HG03342 (cell line): ENCODE results near the gene EPHA6.
"Not testable (repeated sequence)": the region's sequence is repeated elsewhere in the genome, so short reads cannot be mapped to it uniquely, and the experiment has no call there.

ENCODE experiments used
- ATAC-seq: cut with Tn5 transposase; IDR thresholded peaks from one replicate; pipeline ENCODE4 v1.9.1; 2021; ENCODE audit warnings: mild to moderate bottlenecking, moderate library complexity; ENCODE audit not compliant: unreplicated experiment

EPHA6 gene

DNA sequence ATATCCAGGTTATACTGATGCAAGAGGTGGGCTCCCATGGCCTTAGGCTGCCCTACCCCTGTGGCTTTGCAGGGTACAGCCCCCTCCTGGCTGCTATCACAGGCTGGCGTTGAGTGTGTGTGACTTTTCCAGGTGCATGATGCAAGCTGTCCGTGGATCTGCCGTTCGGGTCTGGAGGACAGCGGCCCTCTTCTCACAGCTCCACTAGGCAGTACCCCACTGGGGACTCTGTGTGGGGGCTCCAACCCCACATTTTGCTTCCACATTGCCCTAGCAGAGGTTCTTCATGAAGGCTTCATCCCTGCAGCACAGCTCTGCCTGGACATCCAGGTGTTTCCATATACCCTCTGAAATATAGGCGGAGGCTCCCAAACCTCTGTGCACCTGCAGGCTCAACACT is 610.6 kb downstream of the EPHA6 start:
- ATAC-seq = no peak

DNA sequence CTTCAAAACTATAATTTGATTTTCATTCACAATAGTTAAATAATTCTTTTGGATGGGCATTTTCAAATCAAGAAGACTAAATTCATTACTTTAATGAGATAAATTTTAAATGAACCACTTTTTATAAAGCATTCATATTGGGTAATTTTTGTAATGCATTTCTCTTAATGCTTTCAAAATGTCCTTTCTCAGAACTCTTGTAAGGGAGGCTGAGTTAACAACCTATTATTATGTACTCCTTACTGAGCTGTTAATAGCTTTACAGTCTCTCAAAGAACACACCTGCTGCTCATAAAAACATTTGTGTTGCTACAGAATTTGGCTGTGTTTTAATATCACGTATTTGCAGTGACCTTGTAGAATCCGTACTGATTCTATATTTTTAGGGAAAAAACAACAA is 616.2 kb downstream of the EPHA6 start:
- no peak for ATAC-seq

DNA sequence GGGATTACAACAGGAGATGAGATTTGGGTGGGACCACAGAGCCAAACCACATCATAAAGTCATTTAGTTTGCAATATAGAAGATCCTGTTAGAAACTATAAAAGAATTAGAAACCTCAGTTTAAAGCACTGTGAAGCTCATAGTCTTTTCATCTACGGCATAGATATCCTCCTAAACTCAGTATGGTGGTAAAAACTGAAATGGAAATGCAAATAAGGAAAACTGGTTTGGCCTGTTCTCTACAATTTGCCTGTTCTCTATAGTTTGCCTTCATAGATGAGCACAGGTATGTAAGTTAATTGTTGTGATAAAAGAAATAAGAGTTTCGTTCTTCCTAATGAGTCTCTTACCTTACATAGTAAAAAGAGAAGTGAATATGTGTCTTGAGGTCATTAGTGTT is 618.5 kb downstream of the EPHA6 start:
- no peak for ATAC-seq

DNA sequence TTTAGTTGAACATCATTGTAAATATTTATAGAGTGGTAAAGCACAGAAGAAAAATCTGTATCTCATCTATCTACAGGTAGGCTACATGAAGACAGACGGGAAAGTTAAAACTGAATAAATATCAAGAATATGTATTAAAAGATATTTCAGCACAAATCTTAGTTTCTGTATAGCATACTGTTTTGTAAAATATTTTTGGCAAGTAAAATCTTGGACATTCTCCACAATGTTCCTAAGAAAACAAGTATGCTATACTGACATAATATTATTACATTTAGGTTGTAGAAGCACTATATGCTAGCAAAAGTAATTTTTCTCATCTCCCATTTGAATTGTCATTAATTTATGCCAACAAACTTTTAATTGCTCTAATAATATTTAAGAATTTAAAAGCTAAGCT is 623.7 kb downstream of the EPHA6 start:
- ATAC-seq = no peak

DNA sequence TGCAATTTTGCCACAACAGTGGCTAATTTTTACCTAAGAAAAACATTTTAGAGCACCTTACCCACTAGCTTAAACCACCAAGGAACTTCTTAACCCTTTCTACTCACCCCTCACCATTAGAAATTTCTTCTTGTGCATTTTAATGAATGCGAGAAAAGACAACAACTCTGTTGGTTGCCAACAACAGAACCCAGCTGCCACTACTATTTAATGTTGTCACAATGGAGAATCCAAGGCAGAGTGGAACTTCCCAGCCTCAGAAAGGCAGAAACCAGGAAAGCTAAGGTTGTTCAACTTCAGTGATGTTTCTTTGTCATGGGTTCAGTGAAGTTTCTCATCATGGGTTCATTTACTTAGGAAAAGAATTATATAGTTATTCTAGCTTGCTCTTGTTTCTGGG is 625.0 kb downstream of the EPHA6 start:
- ATAC-seq = no peak

DNA sequence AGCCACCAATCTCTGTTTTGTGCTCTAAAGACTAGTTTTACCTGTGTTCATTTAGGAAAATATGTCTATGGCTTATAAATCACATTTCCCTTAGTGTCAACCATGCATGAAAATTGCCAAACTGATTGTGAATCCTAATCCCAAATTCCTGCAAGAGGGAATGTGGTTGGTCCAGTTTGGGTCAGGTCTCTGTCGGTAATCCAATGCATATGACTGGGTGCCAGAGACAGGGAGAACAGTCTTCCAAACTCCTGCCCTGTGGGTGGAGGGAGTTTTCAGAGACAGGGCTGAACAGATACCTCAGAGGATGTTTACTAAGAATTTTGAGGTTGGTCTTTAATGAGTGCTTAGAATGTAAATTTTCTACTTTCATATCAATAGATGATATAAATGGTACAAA is 649.6 kb downstream of the EPHA6 start:
- no peak for ATAC-seq

DNA sequence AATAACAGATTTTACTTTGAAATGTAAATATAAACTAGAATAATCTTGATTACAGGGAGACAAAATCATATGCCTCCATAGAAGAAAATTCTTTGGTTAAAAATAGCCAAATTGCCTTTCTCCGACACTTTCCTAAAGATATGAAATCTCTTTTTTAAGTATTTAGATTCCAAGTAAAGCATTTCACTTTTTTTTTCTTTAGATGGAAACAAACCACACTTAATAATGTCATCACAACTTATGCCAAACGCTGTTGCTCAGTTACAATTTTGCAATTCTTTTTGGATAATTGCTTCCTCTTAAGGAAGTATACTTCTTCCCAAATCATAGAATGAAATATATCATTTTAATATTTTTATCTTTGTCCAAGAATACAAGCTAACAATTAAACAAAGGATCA is 656.1 kb downstream of the EPHA6 start:
- ATAC-seq = no peak

DNA sequence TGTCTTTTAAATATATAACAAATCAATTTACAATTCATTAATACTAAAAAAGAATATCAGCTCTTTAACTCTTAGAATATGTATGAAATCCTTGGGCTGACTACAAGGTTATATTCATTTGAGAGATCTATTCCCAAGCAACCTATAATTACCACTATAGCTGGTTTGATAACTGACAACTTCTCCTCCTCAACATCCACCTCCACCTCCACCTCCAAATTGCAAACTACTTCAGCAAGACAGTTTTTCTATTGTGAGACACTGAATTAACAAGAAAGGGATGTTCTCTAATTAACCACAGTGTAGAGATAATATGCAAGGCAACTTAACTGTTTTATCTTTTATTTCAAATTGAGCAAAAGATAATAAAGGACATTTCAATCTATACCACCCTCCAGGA is 665.3 kb downstream of the EPHA6 start:
- no peak for ATAC-seq

DNA sequence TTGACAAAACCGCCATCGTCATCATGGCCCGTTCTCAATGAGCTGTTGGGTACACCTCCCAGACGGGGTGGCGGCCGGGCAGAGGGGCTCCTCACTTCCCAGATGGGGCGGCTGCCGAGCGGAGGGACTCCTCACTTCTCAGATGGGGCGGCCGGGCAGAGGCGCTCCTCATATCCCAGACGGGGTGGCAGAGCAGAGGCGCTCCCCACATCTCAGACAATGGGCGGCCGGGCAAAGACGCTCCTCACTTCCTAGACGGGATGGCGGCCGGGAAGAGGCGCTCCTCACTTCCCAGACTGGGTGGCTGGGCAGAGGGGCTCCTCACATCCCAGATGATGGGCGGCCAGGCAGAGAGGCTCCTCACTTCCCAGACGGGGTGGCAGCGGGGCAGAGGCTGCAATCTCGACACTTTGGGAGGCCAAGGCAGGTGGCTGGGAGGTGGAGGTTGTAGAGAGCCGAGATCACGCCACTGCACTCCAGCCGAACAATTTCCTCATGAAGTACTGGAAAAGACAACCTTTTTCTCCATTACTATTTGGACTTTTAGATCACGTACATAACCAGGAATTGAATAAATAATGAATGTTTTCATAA is 666.4 kb downstream of the EPHA6 start:
- not testable (repeated sequence) for ATAC-seq

DNA sequence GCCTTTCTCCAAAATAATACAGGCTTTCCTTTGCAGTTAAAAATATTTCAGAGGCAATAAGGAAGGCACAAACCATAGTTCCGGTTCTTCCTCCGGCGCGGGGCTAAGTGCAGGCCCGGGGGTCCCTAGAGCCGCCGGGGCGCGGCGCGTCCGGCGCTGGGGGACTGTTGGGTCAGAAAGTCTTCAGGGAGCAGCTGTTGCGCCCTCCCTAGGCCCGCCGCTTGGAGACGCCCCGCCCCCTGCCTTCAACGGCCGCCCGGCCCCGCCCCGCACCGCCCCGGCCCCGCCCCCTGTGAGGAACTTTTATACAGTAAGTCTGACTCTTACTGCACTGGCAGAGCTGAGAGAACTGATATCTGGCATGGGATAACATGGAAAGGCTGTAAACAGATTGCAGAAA is 667.0 kb downstream of the EPHA6 start:
- ATAC-seq = no peak

DNA sequence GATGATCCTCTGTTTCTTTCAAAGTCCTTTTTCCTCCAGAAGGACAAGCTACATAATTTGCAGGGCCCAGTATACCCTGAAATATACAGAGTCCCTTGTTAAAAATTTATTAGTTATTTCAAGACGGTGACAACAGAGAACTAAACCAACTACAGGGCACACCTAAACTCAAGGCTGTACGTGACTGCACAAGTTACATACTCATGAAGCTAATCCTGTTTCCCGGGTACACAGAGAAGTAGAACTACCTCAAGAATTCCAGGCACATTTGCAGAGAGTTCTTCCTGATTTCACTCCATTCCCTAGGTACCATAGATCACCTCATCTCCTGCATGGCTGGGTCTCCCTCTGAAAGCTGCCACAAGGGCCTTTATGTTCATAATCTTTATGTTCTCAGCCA is 670.8 kb downstream of the EPHA6 start:
- no peak for ATAC-seq

DNA sequence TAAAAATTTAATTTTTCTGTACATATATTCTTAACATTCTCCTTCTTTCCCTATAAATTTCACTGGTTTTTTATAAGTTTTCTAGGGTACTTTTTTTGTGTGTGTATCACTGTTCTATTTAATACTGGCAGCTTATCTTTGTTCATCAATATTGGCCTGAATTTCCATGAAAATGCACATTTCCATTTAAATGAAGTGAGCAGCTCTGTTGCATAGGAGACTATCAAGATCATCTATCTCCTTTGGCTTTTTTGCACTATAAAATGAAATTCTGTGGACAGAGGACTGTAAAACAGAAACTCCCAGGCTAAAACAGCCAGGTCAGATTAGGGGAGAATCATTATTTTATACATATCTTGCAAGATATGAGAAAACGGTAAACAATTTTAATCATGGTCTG is 673.2 kb downstream of the EPHA6 start:
- no peak for ATAC-seq

DNA sequence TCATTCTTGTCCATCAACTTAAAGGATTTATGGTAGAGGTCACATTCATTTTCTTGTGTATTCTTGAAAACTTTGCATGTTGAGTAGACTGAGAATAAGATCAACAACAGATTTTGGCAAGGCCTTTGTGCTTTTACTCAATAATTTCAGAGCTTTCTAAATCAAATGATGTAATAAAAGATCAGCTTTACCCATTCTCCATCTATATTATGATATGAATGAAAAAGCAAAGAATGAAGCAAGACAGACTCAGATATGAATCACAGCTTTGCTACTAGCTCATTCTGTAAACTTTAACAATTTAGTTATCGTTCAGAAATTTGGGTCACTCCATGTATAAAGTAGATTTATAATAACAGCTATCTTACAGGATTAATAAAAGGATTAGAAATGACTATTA is 674.3 kb downstream of the EPHA6 start:
- ATAC-seq = no peak

DNA sequence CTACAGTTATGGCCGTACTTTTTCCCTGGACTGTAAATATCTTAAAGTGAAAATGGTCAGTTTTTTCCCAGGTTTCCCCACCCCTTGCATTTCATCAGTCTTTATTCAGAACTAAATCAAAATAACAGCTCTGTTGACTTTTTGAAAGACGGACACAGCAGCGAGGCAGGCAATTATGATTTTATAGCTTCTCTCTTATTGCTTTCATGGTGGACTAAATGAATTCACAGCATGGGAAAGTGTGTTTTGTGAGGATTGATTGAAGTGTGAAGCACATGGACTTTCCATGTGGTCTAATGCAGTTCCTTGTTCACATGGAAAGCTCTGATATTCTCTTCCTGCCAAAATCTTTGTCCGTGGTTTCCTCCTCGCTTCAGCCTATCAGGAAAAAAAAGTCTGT is 681.5 kb downstream of the EPHA6 start:
- no peak for ATAC-seq

DNA sequence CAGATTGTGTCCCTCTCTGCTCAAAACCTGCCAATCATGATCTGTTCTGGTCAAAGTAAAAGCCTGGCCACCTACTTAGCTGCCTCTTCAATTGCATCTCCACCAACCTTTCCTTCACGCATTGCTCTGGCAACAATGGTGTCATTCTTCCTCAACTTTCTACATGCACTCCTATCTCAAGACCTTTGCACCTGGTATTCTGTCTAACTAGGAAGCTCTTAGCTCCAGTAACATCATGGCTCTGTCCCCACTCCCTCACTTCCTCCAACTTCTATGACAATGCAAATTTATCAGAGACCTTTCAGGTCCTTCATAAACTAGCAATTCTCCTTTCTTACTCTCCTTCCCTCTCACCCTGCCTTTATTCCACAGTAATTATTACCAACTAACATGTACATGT is 682.7 kb downstream of the EPHA6 start:
- ATAC-seq = no peak

DNA sequence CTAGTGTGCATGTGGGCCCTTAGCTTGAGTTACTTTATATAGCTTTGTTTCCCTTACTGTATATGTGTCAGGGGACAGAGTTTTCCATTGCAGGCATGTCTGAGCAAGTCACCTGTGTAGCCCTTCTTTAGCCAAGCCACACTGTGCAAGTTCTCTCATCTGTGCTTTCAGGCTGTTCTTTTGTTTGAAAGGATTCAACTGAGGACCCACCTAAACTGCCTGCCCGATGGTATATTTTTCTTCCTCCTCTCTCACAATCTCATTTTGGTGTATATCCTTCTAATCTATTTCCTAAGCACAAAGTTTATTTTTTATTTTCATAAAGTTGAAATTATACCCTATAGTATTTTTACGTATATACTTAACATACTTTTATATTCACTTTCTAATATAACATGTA is 690.1 kb downstream of the EPHA6 start:
- no peak for ATAC-seq

DNA sequence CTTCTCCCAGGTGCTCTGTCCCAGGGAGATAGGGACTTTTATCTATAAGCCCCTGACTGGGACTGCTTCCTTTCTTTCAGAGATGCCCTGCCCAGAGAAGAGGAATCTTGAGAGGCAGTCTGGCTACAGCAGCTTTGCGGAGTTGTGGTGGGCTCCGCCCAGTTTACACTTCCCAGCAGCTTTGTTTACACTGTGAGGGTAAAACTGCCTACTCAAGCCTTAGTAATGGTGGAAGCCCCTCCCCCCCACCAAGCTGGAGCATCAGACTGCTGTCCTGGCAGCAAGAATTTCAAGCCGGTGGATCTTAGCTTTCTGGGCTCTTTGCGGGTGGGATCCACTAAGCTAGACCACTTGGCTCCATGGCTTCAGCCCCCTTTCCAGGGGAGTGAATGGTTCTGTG is 696.4 kb downstream of the EPHA6 start:
- no peak for ATAC-seq

DNA sequence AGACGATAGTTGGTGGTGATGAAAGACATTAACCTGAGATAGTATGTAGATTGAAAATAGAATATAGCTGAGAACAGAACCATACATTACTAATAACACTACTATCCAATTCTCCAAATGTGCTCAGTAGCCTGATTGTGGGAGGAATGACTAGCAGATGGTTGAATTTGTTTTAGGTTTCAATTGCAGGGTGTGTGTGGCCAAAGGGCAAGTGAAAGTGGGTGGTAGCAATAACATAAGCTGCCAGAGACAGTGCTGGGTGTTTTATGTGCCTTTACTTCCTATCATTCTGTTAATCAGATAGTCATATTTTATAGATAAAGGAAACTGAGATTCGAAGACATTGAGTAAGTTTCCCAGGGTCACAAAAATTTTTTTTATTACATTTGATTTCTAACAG is 700.7 kb downstream of the EPHA6 start:
- ATAC-seq = no peak

DNA sequence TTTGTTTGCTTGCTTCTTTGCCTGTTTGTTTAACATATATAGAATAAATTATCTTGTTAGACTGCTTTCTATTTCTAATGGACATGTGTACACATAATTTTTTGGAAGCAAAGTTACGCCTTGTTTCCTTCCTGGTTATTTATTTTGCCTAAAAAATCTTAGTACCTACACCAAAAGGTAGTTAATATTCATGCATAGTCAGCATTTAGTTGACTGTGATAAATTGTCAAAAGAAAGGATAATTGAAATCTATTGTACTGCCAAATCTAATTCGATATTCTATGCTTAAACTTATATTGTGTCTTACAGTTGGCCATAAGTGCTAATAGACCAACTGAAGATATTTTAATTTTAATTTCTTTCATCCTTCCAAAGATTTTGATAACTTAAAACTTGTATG is 716.3 kb downstream of the EPHA6 start:
- no peak for ATAC-seq

DNA sequence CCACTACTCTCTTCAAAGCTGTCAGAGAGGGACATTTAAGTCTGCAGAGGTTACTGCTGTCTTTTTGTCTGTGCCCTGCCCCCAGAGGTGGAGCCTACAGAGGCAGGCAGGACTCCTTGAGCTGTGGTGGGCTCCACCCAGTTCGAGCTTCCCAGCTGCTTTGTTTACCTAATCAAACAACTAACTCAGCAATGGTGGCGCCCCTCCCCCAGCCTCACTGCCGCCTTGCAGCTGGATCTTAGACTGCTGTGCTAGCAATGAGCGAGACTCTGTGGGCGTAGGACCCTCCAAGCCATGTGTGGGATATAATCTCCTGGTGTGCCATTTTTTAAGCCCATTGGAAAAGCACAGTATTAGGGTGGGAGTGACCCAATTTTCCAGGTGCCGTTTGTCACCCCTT is 733.2 kb downstream of the EPHA6 start:
- not testable (repeated sequence) for ATAC-seq

DNA sequence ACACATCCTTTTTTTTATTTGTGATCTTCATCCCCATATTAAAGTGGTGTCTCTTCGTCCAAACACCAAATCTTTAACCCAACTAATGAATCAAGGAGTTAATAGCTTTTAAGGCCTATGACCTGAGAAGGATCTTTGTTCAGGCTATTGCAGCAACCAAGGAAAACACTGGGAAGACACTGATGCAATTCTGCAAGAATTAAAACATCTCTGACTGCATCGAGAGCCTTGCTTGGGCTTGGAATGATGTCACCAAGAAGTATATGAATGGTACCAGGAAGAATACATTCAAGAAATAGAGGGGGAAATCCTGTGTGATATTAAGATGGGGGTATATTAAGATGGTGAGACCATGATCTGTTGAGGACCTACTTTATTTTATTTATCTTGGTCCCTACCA is 736.0 kb downstream of the EPHA6 start:
- ATAC-seq = no peak

DNA sequence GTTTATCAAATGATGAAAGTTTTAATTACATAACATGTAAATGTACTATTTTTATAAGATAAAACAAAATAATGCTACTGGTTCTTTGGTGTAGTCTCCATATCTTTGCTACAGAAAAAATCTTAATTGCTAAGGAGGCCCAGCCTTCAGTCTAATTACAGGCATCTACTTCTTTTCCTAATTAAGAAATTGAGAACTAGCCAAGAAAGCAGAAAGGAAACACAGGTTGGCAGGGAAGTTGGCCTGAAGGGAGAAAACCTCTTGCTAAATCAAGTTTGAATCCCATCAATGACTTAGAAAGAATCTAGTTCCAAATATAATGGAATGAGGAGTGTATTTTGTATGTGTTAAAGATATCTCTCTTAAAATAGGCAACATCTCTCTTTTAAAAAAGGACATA is 737.8 kb downstream of the EPHA6 start:
- ATAC-seq = no peak

DNA sequence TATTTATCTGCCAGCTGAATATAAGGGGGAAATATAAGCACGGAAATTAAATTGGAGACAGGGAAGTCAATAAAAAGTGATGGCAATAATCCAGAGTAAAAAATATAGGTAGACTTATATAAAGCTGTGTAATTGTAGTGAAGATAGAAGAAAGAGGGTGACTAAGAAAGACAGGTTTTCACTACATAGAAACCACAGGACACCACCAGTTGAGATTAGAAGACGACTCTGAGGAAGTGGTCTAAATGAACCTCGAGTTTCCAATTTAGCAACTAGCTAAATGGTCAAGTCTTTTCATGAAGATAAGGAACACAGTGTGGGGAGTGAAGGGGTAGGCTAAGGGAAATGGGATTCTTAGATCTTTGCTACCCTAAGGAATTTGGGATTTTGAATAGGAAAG is 761.3 kb downstream of the EPHA6 start:
- ATAC-seq = no peak

DNA sequence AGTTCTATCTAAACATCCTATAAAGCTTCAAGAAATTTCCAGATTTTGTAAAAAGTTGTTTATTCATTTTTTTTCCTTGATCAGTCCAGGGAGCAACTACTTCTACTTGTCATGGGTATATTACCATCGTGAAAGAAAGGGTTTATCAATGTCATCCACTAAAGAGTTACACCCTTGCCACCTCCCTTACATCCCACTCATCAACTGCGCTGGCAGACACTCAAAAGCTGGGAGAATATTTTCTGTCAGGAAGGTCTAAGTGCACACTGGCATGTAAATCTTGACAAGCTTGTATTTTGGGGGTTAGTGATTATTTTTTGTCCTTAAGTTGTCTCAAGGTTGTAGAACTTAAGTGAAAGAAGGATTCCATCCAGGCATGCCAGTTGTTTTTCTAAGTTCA is 761.8 kb downstream of the EPHA6 start:
- ATAC-seq = no peak
